Activated CD8-positive, alpha-beta memory T cell treated with anti-CD3 and anti-CD28 coated beads, Interleukin-2, amount 10 ng/mL, durations not matched to agents 7 days and 5 days (primary cell): ENCODE results near the gene USP37. TPM values are rescaled to one million over a fixed set of nuclear protein-coding genes. Genes with fewer than 3 reads are reported as not detected.
"Not testable (repeated sequence)": the region's sequence is repeated elsewhere in the genome, so short reads cannot be mapped to it uniquely, and the experiment has no call there.

Source experiments
- ATAC-seq: fragments of 150-1000 bp; cut with Tn5 transposase; one replicate; pipeline ENCODE4 v1.10.0; 2021; ENCODE audit warnings: moderate library complexity
- CTCF ChIA-PET: fragments of 350-600 bp; sonication (Branson Sonifier 250); formaldehyde crosslinking; loops from one replicate; lab custom pipeline; 2021; ENCODE audit warnings: antibody characterized with exemption; lab: Charles Lee
- DNase-seq: peaks from one replicate; pipeline ENCODE4 v3.0.0-alpha.2; 2020
- H3K27ac Mint-ChIP-seq: one replicate; pipeline ENCODE4 v1.8.0; 2021; ENCODE audit warnings: mild to moderate bottlenecking, mixed read lengths
- H3K27me3 Mint-ChIP-seq: one replicate; pipeline ENCODE4 v1.8.0; 2021; ENCODE audit warnings: mixed read lengths
- H3K36me3 Mint-ChIP-seq: one replicate; pipeline ENCODE4 v1.8.0; 2021; ENCODE audit warnings: mild to moderate bottlenecking, mixed read lengths
- H3K4me1 Mint-ChIP-seq: one replicate; pipeline ENCODE4 v1.8.0; 2021; ENCODE audit warnings: mixed read lengths
- H3K4me3 Mint-ChIP-seq: one replicate; pipeline ENCODE4 v1.8.0; 2021; ENCODE audit warnings: mild to moderate bottlenecking, moderate library complexity, mixed read lengths
- H3K9me3 Mint-ChIP-seq: one replicate; pipeline ENCODE4 v1.8.0; 2022; ENCODE audit warnings: low read depth, mixed read lengths
- total RNA-seq, 2 experiments: library from RNA; stranded (reverse); gene quantifications; one replicate each; pipeline ENCODE4 v1.2.3, GENCODE V29; 2021

Gene USP37
- total RNA-seq, 2 experiments from 2014 or later: 33.7 to 37.6 TPM

DNA sequence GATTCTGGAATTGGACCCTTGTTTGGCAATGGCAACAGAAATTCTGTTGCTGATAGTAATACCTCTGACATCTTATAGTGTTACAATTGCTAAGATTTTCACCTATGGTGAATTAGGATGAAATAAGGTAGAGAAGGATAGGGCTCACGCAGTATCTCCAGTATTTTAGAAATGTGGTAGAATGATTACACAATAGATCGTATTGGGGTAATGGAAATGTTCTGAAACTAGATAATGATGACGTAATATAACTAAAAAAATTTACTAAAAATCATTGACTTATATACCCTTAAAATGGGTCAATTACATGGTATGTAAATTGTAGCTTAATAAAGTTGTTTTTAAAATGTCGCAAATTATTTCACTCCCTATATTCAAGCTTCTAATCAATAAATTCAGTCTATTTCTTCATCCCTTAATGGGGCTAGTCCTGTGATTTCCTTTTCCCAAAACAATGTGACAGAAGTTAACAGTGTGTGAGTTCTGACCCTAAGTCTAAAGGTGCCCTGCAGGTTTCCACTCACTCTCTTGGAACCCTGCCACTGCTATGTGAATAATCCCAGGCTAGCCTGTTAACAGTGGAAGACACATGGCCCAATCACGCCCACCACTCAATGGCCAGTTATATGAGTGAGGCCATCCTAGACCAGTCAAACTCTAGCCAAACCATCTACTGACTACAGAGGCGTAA, 31.2 kb downstream of the USP37 start:
- H3K4me3 Mint-ChIP-seq: no peak overlapping the region
- no peak overlapping the region for H3K27ac Mint-ChIP-seq
- CTCF ChIA-PET: interaction anchor here (1.0 kb wide), 1 partner anchor 21 kb away, joined by 4 read pairs; no protein-coding TSS in a partner anchor
- peaks cover 3% of the 10 kb centered on the region for H3K4me1 Mint-ChIP-seq
- peaks cover 49% of the 10 kb centered on the region for H3K36me3 Mint-ChIP-seq
- ATAC-seq (no peak), DNase-seq (no peak)
- H3K27me3 Mint-ChIP-seq: no peaks in the 10 kb centered on the region
- H3K9me3 Mint-ChIP-seq: no peaks in the 10 kb centered on the region

DNA sequence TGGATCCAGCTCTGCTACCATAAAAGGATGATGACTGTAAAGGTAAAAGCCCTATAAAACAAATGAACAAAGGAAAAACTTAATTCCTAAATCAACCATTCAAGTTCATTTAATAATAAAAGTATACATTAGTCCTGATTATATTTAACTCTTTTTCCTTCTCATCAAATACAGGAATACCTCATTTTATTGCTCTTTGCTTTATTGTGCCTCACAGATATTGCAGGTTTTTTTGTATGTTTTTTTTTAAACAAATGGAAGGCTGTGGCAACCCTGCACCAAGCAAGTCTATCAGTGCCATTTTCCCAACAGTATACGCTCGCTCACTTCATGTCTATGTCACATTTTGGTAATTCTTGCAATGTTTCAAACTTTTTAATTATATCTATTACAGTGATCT, 38.2 kb downstream of the USP37 start:
- Mint-ChIP-seq H3K27ac (no peak overlapping the region), H3K4me3 (no peak overlapping the region), H3K9me3 (peaks cover 7% of the 10 kb centered on the region), H3K4me1 (no peaks in the 10 kb centered on the region), H3K27me3 (no peaks in the 10 kb centered on the region), H3K36me3 (peaks cover 74% of the 10 kb centered on the region)
- CTCF ChIA-PET: interaction anchor here (2.1 kb wide), 1 partner anchor 13 kb away, joined by 8 read pairs; no protein-coding TSS in a partner anchor
- ATAC-seq: no peak
- no peak for DNase-seq

DNA sequence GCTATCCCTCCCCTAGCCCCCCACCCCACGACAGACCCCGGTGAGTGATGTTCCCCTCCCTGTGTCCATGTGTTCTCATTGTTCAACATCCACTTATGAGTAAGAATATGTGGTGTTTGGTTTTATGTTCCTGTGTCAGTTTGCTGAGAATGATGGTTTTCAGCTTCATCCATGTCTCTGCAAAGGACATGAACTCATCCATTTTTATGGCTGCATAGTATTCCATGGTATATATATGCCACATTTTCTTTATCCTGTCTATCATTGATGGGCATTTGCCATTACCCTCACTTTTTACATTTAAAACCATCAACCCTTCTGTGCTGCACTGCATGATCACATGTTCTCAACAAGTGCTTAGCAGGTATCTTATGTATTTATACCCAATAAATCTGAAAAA, 39.7 kb downstream of the USP37 start:
- H3K9me3 Mint-ChIP-seq, H3K4me3 Mint-ChIP-seq, H3K27me3 Mint-ChIP-seq, H3K4me1 Mint-ChIP-seq, H3K27ac Mint-ChIP-seq, DNase-seq, ATAC-seq: not testable (repeated sequence)
- H3K36me3 Mint-ChIP-seq: peaks cover 84% of the 10 kb centered on the region
- CTCF ChIA-PET: interaction anchor here (0.7 to 1.2 kb wide), 3 partner anchors 13 to 271 kb away, joined by 3 to 4 read pairs (median 4); no protein-coding TSS in a partner anchor

DNA sequence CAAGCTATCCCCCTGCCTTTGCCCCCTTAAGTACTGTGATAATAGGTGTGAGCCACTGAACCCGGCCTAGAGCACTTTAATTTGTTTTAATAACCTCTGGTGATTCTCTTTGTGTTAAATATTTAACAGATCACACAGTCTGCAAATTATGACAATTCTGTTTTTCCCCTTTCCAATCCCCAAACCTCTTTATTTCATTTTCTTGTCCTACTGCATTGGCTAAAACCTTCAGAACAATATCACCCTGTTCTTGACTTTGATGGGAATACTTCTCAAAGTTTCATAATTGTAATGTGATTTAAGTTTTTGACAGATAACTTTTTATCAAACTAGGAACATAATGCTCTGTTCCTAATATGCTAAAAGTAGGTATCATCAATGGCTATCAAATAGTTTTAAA, 44.5 kb downstream of the USP37 start:
- no peaks in the 10 kb centered on the region for H3K27me3 Mint-ChIP-seq
- H3K9me3 Mint-ChIP-seq: peaks cover 7% of the 10 kb centered on the region
- H3K4me1 Mint-ChIP-seq: peaks cover 11% of the 10 kb centered on the region
- no peak overlapping the region for H3K4me3 Mint-ChIP-seq
- DNase-seq: no peak
- no peak for ATAC-seq
- H3K36me3 Mint-ChIP-seq: peaks cover 73% of the 10 kb centered on the region
- no peak overlapping the region for H3K27ac Mint-ChIP-seq
- CTCF ChIA-PET: no interaction called here

DNA sequence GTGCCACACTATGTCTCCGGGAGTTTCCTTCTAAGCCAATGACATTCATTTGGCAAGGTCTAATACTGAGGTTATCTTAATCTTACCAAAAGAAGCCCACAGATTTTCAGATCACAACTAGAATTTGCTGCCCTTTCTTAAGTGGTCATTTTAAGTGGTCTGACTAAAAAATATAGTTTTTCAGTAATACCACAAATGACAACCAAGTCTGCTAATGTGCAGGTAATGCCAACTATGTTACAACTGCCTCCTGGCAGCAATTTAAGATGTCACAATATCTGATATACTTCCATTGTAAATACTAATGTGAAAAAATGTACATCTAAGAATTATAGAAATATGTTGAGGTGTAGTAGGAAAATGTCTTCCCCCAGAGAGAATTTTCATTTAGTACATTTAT, 49.3 kb downstream of the USP37 start:
- H3K36me3 Mint-ChIP-seq: peaks cover 67% of the 10 kb centered on the region
- no peak overlapping the region for H3K4me3 Mint-ChIP-seq
- peaks cover 38% of the 10 kb centered on the region for H3K4me1 Mint-ChIP-seq
- H3K27ac Mint-ChIP-seq: peak overlapping the region; percentile 67
- no peaks in the 10 kb centered on the region for H3K9me3 Mint-ChIP-seq
- CTCF ChIA-PET: no interaction called here
- ATAC-seq (no peak), DNase-seq (no peak)
- no peaks in the 10 kb centered on the region for H3K27me3 Mint-ChIP-seq

DNA sequence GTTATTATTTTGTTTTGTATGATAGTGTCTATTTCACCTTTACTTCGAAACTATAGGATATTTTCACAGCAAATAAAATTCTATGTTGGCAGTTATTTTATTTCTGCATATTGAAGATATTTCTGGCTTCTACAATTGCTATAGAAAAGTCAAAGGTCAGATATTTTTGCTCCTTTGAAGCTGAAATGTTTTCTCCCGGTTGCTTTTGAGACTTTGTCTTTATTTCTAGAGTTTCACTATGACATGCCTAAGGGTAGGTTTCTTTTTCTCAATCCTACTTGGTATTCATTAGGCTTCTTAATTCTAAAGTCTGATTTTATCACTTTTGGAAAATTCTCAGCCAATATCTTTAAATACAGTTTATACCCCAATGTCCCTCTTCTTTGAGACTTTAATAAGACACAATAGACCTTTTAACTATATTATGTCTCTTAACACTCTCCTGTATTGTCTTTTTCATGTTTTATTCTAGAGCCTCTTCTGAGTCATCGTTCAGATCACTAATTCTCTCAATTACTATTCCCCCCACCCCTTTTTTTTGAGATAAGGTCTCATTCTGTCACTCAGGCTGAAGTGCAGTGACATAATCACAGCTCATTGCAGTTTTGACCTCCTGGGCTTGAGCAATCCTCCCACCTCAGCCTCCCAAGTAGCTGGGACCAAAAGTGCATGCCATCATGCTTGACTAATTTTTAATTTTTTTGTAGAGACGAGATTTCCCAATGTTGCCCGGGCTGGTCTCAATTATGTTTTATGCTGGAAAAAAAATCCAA, 50.5 kb downstream of the USP37 start:
- no peaks in the 10 kb centered on the region for H3K9me3 Mint-ChIP-seq
- peaks cover 38% of the 10 kb centered on the region for H3K4me1 Mint-ChIP-seq
- CTCF ChIA-PET: interaction anchor here (1.2 to 2.2 kb wide), 5 partner anchors 13 to 44 kb away, joined by 3 to 8 read pairs (median 4); no protein-coding TSS in a partner anchor
- H3K27me3 Mint-ChIP-seq: no peaks in the 10 kb centered on the region
- ATAC-seq: peak; percentile 66
- no peak for DNase-seq
- peak overlapping the region; percentile 86 for H3K27ac Mint-ChIP-seq
- H3K4me3 Mint-ChIP-seq: peak overlapping the region; percentile 1
- peaks cover 67% of the 10 kb centered on the region for H3K36me3 Mint-ChIP-seq

DNA sequence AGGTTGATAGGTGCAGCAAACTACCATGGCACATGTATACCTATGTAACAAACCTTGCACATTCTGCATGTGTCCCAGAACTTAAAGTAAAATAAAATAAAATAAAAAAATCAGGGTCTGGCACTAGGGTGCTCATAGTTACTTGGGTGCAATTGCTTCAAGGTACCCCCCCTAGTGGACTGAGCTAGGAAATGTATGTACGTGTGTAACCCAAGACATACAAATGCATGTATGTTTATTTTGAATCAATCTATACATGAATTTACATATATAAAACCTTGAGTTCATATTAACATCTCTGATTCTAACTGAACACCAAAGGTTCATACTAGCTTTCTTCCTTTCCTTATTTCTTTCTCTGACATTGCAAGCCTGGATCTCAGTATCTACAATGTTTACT, 51.5 kb downstream of the USP37 start:
- peak; percentile 63 for ATAC-seq
- Mint-ChIP-seq H3K27ac (peak overlapping the region; percentile 86), H3K27me3 (no peaks in the 10 kb centered on the region), H3K4me3 (no peak overlapping the region), H3K9me3 (no peaks in the 10 kb centered on the region), H3K4me1 (peaks cover 38% of the 10 kb centered on the region), H3K36me3 (peaks cover 62% of the 10 kb centered on the region)
- CTCF ChIA-PET: interaction anchor here (1.0 to 2.2 kb wide), 6 partner anchors 14 to 45 kb away, joined by 3 to 8 read pairs (median 4); no protein-coding TSS in a partner anchor
- no peak for DNase-seq

DNA sequence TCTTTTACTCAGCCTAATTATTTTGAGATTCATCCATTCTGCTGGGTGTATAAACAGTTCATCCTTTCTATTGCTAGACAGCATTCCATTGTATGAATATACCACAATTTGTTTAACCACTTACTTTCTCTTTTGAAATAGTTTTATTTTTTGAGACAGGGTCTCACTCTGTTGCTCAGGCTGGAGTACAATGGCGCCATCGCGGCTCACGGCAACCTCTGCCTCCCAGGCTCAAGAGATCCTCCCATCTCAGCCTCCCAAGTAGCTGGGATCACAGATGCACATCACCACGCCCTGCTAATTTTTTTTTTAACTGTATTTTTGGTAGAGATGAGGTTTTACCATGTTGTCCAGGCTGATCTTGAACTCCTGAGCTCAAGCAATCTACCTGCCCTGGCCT, 54.5 kb downstream of the USP37 start:
- H3K4me3 Mint-ChIP-seq: no peak overlapping the region
- CTCF ChIA-PET: no interaction called here
- no peaks in the 10 kb centered on the region for H3K9me3 Mint-ChIP-seq
- no peak for ATAC-seq
- no peak for DNase-seq
- no peaks in the 10 kb centered on the region for H3K27me3 Mint-ChIP-seq
- H3K27ac Mint-ChIP-seq: no peak overlapping the region
- peaks cover 56% of the 10 kb centered on the region for H3K36me3 Mint-ChIP-seq
- peaks cover 35% of the 10 kb centered on the region for H3K4me1 Mint-ChIP-seq

DNA sequence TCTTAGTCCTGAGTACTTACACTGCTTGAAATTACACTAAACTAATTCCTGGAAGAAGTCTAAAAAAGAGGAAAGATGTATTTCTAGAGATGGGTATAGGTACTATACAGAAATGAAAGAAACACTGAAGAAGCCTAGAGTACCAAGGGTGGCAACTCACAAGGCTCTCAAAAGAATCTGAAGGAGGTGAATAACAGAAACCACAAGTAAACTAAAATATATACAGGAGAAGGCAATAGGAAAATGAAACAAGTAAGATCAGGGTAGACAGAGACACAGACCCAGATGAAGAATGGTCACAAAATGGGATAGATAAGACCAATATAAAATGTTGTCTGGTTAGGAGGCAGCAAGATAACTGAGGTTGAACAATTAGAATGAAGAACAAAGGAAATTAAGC, 59.9 kb downstream of the USP37 start:
- Mint-ChIP-seq H3K27me3 (no peaks in the 10 kb centered on the region), H3K4me3 (no peak overlapping the region), H3K36me3 (peaks cover 41% of the 10 kb centered on the region), H3K27ac (peak overlapping the region; percentile 67), H3K4me1 (peaks cover 16% of the 10 kb centered on the region), H3K9me3 (no peaks in the 10 kb centered on the region)
- ATAC-seq (peak; percentile 60), DNase-seq (no peak)
- CTCF ChIA-PET: no interaction called here

DNA sequence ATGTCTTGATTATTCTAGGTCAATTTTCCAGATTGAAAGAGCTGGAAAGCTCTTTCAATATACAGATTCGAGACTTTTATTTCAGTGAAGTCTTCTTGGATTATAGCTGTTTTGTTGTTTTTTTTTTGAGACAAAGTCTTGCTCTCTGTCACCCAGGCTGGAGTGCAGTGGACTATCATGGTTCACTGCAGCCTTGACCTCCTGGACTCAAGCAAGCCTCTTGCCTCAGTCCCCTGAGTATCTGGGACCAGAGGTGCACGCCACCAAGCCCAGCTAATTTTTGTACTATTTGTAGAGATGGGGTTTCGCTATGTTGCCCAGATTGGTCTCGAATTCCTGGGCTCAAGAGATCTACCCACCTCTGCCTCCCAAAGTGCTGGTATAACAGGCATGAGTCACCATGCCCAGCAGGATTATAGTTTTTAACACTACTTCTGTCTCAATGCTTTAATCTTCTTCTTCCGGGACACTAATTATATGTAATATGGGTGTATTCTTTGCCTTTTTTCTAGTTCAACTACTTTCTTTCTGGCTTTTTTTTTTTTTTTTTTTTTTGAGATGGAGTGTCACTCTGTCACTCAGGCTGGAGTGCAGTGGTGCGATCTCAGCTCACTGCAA, 62.3 kb downstream of the USP37 start:
- CTCF ChIA-PET: interaction anchor here (0.8 kb wide), 2 partner anchors 26 to 61 kb away, joined by 3 read pairs; no protein-coding TSS in a partner anchor
- Mint-ChIP-seq H3K4me1 (peaks cover 16% of the 10 kb centered on the region), H3K27me3 (no peaks in the 10 kb centered on the region), H3K36me3 (peaks cover 42% of the 10 kb centered on the region), H3K4me3 (no peak overlapping the region), H3K27ac (no peak overlapping the region), H3K9me3 (no peaks in the 10 kb centered on the region)
- ATAC-seq (no peak), DNase-seq (no peak)

DNA sequence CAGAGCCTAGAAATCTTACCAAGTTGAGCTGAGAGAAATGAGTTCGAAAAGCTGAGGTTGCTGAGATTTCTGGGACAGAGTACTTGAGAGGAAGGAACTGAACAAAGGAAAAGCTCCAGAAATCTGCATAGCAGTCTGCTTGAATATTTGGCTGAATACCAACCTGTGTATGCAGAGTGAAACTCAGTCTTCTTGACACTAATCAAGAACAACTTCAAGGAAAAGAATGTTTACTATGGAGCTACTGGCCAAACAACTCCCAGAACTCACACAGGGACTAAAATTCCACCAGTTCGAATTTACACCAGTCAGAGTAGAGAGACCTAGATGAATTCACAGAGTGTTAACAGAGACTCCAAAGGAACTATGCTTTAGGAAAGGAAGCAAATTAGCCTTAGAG, 66.5 kb downstream of the USP37 start:
- Mint-ChIP-seq H3K36me3 (peaks cover 36% of the 10 kb centered on the region), H3K4me1 (no peaks in the 10 kb centered on the region), H3K27me3 (no peaks in the 10 kb centered on the region), H3K4me3 (no peak overlapping the region), H3K9me3 (no peaks in the 10 kb centered on the region), H3K27ac (no peak overlapping the region)
- no peak for DNase-seq
- ATAC-seq: no peak
- CTCF ChIA-PET: no interaction called here

DNA sequence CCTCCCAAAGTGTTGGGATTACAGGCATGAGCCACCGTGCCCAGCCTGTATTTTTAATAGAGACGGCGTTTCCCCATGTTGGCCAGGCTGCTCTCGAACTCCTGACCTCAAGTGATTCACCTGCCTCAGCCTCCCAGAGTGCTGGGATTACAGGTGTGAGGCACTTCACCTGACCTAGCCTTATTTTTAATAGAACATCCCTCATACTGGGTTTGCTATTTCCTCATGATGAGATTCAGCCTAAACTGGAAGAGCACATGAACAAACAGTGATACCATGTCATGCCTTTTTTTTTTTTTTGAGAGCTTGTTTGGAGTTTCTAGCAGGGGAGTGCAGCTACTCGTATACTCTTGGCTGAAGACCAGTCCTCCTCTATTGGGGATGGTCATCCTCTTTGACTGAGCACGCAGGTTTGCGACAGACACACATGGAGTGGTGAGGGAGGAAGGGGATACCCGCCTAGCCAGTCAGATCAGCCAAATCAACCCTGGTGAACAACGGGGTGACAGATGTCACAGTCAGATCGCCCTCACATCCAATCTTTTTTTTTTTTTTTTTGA, 67.6 kb downstream of the USP37 start:
- Mint-ChIP-seq H3K36me3 (peaks cover 32% of the 10 kb centered on the region), H3K4me1 (no peaks in the 10 kb centered on the region), H3K9me3 (no peaks in the 10 kb centered on the region), H3K27me3 (no peaks in the 10 kb centered on the region), H3K4me3 (no peak overlapping the region), H3K27ac (no peak overlapping the region)
- CTCF ChIA-PET: interaction anchor here (0.7 kb wide), 1 partner anchor 9 kb away, joined by 3 read pairs; no protein-coding TSS in a partner anchor
- DNase-seq (no peak), ATAC-seq (no peak)
